ENCODE results near the gene ZDHHC21.

- TF ChIP-seq CTCF (conservative IDR thresholded peaks at IDR 0.05) (no peak), ZFX (IDR thresholded peaks at IDR 0.05) (no peak)
These were observed 119.9 kb downstream of the ZDHHC21 start for GRCh38 chr9:14573319-14573718.

All from C4-2B (cell line).